Motor neuron (in vitro differentiated cells): ENCODE measurements around the gene TDG. TPM values are rescaled to one million over a fixed set of nuclear protein-coding genes. Genes with fewer than 3 reads are reported as not detected.

Experiments used
- ATAC-seq, 8 experiments: fragments of 200-7000 bp; cut with Tn5 transposase; replicated peaks in 6 of 8; 2 replicates each; pipeline ENCODE4 v1.8.0; 2021; ENCODE audit warnings: mild to moderate bottlenecking in 8 of 8, moderate library complexity in 8 of 8
- H3K27ac ChIP-seq, 2 donors: fragments of 250-450 bp; sonication (Bioruptor Pico); 2 replicates each; pipeline ENCODE4 v1.9.0; 2021; ENCODE audit warnings: antibody characterized with exemption in 2 of 2, mild to moderate bottlenecking in 2 of 2, moderate library complexity in 1 of 2
- H3K4me1 ChIP-seq, 2 donors: fragments of 250-450 bp; sonication (Bioruptor Pico); replicated peaks in 1 of 2; 2 replicates each; pipeline ENCODE4 v1.6.1; 2021; ENCODE audit warnings: antibody characterized with exemption in 2 of 2, mild to moderate bottlenecking in 2 of 2, moderate library complexity in 1 of 2
- H3K4me3 ChIP-seq, 5 donors: fragments of 250-450 bp; sonication (Bioruptor Pico); 2 replicates each; pipeline ENCODE4 v1.9.0; 2021; ENCODE audit warnings: antibody characterized with exemption in 5 of 5, mild to moderate bottlenecking in 5 of 5, moderate library complexity in 4 of 5
- WGBS, 10 experiments: fragments of 450-650 bp; shearing (Covaris generic); methylation state at CpG; one replicate each; pipeline ENCODE4 v1.0.0; 2022; 5-methylcytosine and 5-hydroxymethylcytosine counted together
- in situ Hi-C, 9 experiments: fragments of 400-800 bp; cut with MboI; loops; one replicate each; pipeline ENCODE4 v1.15.0; 2021; ENCODE audit warnings: low sequenced_read_pairs in 9 of 9, low pct_unique_long_range_greater_than_20kb in 2 of 9; ENCODE audit not compliant: unreplicated experiment in 9 of 9
- total RNA-seq, 8 experiments: library from RNA; unstranded; fragments of 300-600 nt; gene quantifications; 2 replicates each; pipeline versions ENCODE4 v1.2.3 to v1.2.4, GENCODE V29; 2022

The TDG gene
- total RNA-seq: 10 to 100 TPM; 21.5 to 49.3 (median 32.8) TPM

DNA sequence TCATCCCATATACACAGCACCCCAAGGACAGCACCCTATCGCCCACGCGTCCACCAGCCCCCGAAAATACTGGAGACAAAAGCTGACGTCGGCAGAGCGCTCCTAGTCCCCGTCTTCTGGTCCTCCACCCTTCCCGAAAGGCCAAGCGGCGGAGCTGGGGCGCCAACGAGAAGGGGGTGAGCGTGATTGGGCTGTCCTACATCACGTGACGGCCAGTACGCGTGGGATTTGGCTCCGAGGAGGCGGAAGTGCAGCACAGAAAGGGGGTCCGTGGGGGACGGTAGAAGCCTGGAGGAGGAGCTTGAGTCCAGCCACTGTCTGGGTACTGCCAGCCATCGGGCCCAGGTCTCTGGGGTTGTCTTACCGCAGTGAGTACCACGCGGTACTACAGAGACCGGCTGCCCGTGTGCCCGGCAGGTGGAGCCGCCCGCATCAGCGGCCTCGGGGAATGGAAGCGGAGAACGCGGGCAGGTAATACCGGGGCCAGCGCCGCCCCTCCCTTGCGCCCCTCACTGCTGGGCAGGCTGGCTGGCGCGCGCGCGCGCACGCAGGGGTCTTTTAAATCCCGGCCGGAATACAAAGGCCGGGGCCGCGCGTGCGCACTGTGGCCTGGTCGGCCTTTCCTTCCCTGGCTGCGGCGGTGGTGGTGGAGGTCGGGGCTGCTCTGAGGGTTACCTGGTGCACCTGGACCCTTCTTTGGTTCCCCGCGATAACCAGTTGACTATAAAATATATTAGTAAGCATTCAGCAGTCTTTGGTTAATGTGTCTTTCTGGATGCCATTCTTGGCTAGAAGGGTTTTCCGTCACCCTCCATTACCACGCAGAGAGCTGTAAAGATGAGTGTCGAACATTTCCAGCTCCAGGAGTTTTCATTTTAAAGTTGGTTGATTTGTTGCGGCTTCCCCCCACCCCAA, at the start of gene TDG:
Gene TDG (plus strand): TSS at position 283 of the 915 bp plus-strand sequence. CDS start 166 bp downstream, at position 449.
- H3K4me1 ChIP-seq: peaks cover 21 to 29% of the 10 kb centered on the region in 2 donors
- peak within 1 kb of the TSS; percentile 57 to 91 (median 70) for H3K4me3 ChIP-seq
- in situ Hi-C loops: loop anchor here in 1 of 9 experiments (25.0 kb wide), 1 partner anchor 146 kb away; no protein-coding TSS in a partner anchor
- peak; percentile 85 to 95 (median 93) for ATAC-seq
- 0 to 12% (median 0%) methylated on average over 1 to 39 of the region's 64 CpGs for WGBS, 10 experiments
- peak within 1 kb of the TSS; percentile 97 to 98 for H3K27ac ChIP-seq

DNA sequence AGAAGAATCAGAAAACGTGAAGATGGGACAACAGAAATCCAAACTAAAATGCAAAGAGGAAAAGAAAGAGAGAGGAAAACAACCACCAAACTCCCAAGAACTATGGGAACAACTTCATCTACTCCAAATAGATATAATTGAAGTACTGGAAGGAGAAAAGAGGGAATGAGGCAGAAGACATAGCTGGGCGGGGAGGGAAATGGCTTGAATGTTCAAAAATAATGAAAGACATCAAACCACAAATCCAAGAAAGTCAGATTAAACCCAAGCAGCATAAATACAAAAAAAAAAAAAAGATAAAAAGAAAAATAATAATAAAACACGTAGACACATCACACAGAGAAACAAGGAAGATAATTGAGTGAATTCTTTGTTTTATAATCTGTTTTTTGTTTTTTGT, 47.8 kb upstream of the TDG start:
- Histone ChIP-seq H3K4me3 (no peak overlapping the region), H3K4me1 (no peaks in the 10 kb centered on the region), H3K27ac (no peak overlapping the region)
- 33 to 93% (median 67%) methylated on average over 2 to 3 of the region's 3 CpGs for whole genome bisulfite sequencing, 10 experiments
- in situ Hi-C loops: no loop called here
- ATAC-seq: no peak

DNA sequence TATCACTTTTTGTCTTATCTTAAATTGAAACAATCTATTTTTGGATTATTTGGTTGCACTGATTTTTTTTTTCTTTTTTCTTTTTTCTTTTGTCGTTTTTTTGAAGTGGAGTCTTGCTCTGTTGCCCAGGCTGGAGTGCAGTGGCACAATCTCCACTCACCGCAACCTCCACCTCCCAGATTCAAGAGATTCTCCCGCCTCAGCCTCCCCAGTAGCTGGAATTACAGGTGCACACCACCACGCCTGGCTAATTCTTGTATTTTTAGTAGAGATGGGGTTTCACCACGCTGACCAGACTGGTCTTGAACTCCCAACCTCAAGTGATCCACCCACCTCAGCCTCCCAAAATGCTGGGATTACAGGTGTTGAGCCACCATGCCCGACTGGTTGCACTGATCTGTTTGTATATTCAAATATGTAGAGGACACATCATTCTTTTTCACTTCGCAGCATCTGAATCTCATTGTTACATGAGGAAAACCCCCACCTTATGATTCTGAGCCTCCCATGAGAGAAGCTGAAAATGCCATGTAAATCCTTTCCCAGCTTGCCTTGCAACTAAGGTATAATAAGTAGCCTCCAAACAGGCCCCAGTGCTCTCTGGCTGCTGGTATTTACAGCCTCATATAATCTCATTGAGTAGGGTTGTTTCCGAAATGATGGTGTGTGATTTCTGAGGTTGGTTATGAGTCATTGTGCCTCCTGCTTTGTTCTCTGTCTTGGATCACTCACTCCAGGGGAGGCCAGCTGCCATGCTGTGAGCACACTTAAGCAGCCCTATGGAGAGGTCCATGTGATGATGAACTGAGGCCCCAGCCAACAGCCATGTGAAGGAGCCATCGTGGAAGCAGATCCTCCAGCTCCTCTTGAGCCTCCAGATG, 40.7 kb upstream of the TDG start:
- ATAC-seq: no peak
- 44 to 94% (median 76%) methylated on average over 2 to 7 of the region's 9 CpGs for WGBS, 10 experiments
- H3K4me1 ChIP-seq: peaks cover 7 to 8% of the 10 kb centered on the region in 2 donors
- in situ Hi-C loops: no loop called here
- no peak overlapping the region for H3K4me3 ChIP-seq
- H3K27ac ChIP-seq: no peak overlapping the region

DNA sequence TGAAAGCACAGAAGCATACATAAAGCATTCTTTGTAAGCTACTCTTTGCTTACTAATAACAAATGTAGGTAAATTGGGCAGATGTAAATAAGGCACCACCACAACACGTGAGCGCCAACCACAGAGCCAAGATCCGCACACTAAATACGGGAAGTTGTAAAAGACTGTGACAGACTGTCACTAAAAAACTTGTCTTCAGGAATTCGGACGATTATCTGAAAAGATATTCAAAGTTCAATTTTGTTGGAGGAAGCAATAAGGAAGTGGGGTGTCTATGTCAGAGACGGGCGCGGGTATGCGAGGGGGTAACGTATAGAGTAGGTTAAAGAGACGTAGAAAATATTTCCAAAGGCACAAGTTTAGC, 37.0 kb upstream of the TDG start:
- in situ Hi-C loops: no loop called here
- no peak for ATAC-seq
- H3K4me1 ChIP-seq: peaks cover 21 to 22% of the 10 kb centered on the region in 2 donors
- peak overlapping the region; percentile 94 to 95 for H3K27ac ChIP-seq
- 16 to 80% (median 29%) methylated on average over 1 to 12 of the region's 12 CpGs; no CpG with 5 or more reads in 1 of the 10 experiments for WGBS, 10 experiments
- peak overlapping the region; percentile 48 to 76 (median 62) for H3K4me3 ChIP-seq

DNA sequence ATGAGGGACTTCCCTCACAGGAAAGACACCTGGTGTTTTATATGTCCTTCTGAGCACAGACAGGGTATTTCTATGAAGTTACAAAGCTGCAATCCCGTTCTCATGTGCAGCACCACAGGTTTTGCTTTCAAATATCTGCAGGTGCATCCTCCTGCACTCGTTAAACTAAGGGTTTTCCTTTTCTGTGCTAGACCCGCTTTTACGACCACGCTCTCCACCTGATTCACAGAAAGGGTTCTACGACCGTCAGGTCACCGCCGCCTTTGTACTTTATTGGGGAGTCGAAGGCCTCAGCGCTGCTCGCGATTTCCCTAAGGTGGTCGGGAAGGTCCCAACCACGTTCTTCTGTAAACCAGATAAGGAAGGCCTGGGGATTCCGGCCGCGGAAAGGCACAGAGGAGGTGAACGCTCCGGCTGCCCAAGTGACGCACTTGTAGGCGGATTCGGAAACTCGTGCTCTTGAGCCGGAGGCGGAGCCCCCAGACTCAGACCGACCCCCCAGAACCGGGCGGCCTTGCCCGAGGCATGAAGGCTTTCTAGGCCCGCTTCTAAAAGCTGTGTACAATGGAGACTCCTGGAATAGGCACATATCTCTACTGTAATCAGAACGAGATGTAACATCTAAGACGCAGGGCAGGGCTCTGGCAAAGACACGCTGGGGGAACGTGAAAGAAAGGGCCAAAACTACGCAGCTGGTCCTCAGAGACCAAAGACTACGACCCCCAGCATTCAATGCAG, 36.5 kb upstream of the TDG start:
- Histone ChIP-seq H3K27ac (peak overlapping the region; percentile 94 to 95), H3K4me3 (peak overlapping the region; percentile 48 to 76 (median 62)), H3K4me1 (peaks cover 21 to 22% of the 10 kb centered on the region in 2 donors)
- WGBS, 10 experiments: 0 to 6% (median 0%) methylated on average over 2 to 18 of the region's 37 CpGs
- peak; percentile 47 to 73 (median 59) for ATAC-seq
- in situ Hi-C loops: no loop called here

DNA sequence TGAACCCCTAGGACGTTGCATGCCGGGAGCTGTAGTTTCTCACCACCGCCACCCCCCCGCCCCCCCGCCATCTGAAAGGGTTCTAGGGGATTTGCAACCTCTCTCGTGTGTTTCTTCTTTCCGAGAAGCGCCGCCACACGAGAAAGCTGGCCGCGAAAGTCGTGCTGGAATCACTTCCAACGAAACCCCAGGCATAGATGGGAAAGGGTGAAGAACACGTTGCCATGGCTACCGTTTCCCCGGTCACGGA, 36.0 kb upstream of the TDG start:
- H3K4me1 ChIP-seq: peaks cover 21 to 22% of the 10 kb centered on the region in 2 donors
- peak overlapping the region; percentile 48 to 76 (median 62) for H3K4me3 ChIP-seq
- WGBS, 10 experiments: 0% methylated on average over 1 to 4 of the region's 18 CpGs; no CpG with 5 or more reads in 7 of the 10 experiments
- in situ Hi-C loops: no loop called here
- no peak for ATAC-seq
- H3K27ac ChIP-seq: peak overlapping the region; percentile 94 to 95

DNA sequence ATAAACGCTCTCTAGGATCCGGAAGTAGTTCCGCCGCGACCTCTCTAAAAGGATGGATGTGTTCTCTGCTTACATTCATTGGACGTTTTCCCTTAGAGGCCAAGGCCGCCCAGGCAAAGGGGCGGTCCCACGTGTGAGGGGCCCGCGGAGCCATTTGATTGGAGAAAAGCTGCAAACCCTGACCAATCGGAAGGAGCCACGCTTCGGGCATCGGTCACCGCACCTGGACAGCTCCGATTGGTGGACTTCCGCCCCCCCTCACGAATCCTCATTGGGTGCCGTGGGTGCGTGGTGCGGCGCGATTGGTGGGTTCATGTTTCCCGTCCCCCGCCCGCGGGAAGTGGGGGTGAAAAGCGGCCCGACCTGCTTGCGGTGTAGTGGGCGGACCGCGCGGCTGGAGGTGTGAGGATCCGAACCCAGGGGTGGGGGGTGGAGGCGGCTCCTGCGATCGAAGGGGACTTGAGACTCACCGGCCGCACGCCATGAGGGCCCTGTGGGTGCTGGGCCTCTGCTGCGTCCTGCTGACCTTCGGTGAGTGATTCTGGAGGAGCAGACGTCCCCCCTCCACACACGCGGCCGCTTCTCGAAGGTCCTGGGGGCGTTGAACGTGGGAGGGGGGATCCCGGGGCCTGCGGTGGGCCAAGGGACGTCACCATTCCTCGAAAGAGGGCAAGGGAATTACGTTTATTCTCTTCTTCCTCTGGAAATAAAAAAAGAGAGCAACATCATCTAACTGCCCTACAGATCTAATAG, 35.5 kb upstream of the TDG start, which contains the start of gene HSP90B1:
Gene HSP90B1 (plus strand): TSS at position 377 of the 753 bp plus-strand sequence. CDS start 106 bp downstream, at position 483.
- WGBS, 10 experiments: 0% methylated on average over 4 to 6 of the region's 56 CpGs; no CpG with 5 or more reads in 7 of the 10 experiments
- in situ Hi-C loops: no loop called here
- ATAC-seq: peak; percentile 80 to 92 (median 90)
- Histone ChIP-seq H3K4me3 (peak within 1 kb of the TSS; percentile 56 to 82 (median 71)), H3K27ac (peak within 1 kb of the TSS; percentile 94 to 95), H3K4me1 (peaks cover 21 to 24% of the 10 kb centered on the region in 2 donors)

DNA sequence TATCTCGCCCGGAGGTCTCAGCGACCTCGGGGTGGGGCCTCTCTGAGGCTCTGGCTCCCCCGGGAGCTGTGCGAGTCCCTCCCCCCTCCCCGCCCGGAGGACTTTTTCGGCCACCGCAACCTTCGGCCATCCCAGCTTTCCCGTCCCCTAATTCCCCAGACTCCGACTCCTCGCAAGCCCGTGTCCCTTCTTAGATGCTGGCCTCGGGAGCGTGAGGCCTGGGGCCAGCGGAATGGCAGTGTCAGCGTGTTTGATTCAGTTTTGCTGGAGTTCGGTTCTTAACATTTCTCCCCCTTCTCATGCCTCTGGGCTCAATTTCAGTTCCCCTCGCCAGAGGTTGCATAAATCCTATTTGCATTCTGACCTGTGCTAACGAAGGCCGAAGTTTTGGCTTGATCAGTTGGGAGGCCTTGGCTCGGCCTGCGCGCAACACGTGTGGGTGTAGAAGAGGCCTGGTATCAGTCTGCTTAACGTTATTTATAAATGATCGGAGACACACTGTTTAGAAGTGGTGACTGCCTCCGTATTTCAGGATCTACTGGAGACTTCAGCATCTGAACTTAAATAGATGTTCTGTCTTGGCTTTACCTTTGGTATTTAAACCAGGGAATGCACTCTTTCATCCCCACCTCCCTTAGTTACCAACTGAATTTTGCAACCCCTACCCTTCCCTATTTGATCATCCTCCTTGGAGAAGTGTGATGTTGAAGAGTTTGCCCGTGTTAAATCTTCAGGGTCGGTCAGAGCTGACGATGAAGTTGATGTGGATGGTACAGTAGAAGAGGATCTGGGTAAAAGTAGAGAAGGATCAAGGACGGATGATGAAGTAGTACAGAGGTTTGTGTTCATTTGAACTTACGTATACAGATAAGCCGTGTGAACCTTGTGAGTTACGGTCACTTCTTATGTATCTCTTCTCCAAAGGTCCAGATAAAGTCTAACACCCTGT, 34.6 kb upstream of the TDG start:
- WGBS, 10 experiments: 0 to 20% (median 0%) methylated on average over 1 to 14 of the region's 37 CpGs; no CpG with 5 or more reads in 1 of the 10 experiments
- in situ Hi-C loops: no loop called here
- Histone ChIP-seq H3K27ac (peak overlapping the region; percentile 71 to 83), H3K4me1 (peaks cover 21 to 32% of the 10 kb centered on the region in 2 donors), H3K4me3 (peak overlapping the region; percentile 56 to 82 (median 71))
- peak in 3 of 8 experiments; percentile 0 to 4 (median 2) for ATAC-seq

DNA sequence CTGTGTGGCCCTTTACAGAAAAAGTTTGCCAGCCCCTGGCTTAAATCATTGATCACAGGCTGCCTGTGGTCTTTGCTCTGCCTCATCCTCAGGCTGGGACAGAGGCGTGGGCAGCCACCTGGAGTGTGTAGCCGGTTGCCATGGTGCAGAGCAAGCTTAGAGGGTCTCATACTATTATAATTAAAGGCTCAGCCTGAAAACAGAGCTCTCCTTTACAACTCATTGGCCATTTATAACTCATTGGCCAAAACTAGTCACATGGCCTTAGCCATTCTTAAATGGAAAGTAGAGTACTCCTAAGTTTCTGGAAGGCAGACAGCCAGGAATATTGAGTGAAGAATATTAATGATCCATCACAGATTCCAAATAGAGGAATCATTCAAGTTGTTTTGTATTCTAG, 32.4 kb upstream of the TDG start:
- 33 to 76% (median 60%) methylated on average over 1 to 2 of the region's 2 CpGs; no CpG with 5 or more reads in 7 of the 10 experiments for WGBS, 10 experiments
- Histone ChIP-seq H3K4me1 (peaks cover 20 to 34% of the 10 kb centered on the region in 2 donors), H3K4me3 (peak overlapping the region in 1 of 5 donors; percentile 1), H3K27ac (no peak overlapping the region)
- no peak for ATAC-seq
- in situ Hi-C loops: no loop called here

DNA sequence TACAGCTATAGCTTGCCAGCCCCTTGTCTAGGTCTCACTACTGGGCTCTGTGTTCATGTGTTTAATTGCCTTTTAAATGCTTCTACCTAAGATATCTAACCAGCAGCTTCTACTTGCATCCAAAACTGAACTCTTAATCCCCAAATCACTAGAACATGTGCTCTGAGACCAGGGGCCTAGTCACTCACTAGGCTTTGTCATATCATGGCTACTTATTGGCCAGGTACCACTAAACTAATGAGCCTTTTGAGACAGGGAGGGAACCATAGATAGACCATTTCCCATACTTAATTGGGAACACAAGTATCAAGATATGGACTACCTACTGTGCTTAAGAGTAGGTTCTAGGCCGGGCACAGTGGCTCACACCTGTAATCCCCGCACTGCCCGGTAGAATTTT, 29.0 kb upstream of the TDG start:
- H3K4me3 ChIP-seq: no peak overlapping the region
- 82 to 100% (median 100%) methylated on average over 1 to 3 of the region's 3 CpGs; no CpG with 5 or more reads in 4 of the 10 experiments for WGBS, 10 experiments
- no peak overlapping the region for H3K27ac ChIP-seq
- in situ Hi-C loops: no loop called here
- H3K4me1 ChIP-seq: peaks cover 14 to 28% of the 10 kb centered on the region in 2 donors
- ATAC-seq: peak in 1 of 8 experiments; percentile 15

DNA sequence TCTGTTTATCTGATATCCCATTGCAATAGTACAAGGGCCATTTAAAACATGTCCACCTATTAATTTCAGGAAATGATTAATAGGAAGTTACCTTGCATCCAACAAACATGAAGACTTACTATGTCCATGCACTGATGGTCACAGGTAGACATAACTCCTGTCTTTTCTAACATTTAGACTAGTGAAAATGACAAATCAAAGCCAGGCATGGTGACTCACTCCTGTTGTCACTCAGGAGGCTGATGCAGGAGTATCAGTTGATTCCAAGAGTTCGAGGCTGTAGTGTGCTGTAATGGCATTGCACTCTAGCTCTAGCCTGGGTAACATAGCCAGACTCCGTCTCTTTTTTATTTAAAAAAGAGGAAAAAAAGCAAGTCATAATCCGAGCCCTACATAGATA, 20.7 kb upstream of the TDG start:
- Histone ChIP-seq H3K4me1 (no peaks in the 10 kb centered on the region), H3K4me3 (no peak overlapping the region), H3K27ac (no peak overlapping the region)
- no peak for ATAC-seq
- in situ Hi-C loops: no loop called here
- WGBS, 10 experiments: 50 to 100% (median 71%) methylated on average over 1 to 3 of the region's 3 CpGs; no CpG with 5 or more reads in 1 of the 10 experiments
